GM18511 (cell line): ENCODE results near the gene ZNF689.
A peak's percentile ranks its signal among the peaks of the same experiment; 100 is the strongest.

Source experiments
- ATAC-seq: cut with Tn5 transposase; IDR thresholded peaks from one replicate; pipeline ENCODE4 v1.9.1; 2021; ENCODE audit warnings: mild to moderate bottlenecking, moderate library complexity; ENCODE audit not compliant: unreplicated experiment

Gene ZNF689

GRCh38 chr16:30609926-30610839 lies at the start of gene ZNF689:
ZNF689 (minus strand) TSS chr16:30610389; CDS start chr16:30610041, 348 bp downstream.
- ATAC-seq = peak; percentile 93

- ATAC-seq = peak; percentile 34
Observed at GRCh38 chr16:30658731-30659506, 48.7 kb upstream of the ZNF689 start.

- ATAC-seq = peak; percentile 72
Observed at GRCh38 chr16:30657866-30658730, 47.9 kb upstream of the ZNF689 start, which contains the start of gene FBRS. FBRS (plus strand) TSS chr16:30658431; CDS start chr16:30659519, 1,088 bp downstream.

- no peak for ATAC-seq
Observed at GRCh38 chr16:30656974-30657865, 47.0 kb upstream of the ZNF689 start.

- no peak for ATAC-seq
Observed at GRCh38 chr16:30656388-30656787, 46.2 kb upstream of the ZNF689 start.

- ATAC-seq = no peak
Observed at GRCh38 chr16:30655815-30656347, 45.7 kb upstream of the ZNF689 start.

- no peak for ATAC-seq
Observed at GRCh38 chr16:30654856-30655255, 44.7 kb upstream of the ZNF689 start.

GRCh38 chr16:30652718-30653117 lies 42.5 kb upstream of the ZNF689 start:
- no peak for ATAC-seq

- ATAC-seq = no peak
Observed at GRCh38 chr16:30652005-30652296, 41.8 kb upstream of the ZNF689 start.

GRCh38 chr16:30651124-30652004 lies 41.2 kb upstream of the ZNF689 start:
- peak; percentile 61 for ATAC-seq

GRCh38 chr16:30650369-30651123 lies 40.4 kb upstream of the ZNF689 start, which contains the start of gene PRR14:
PRR14 (plus strand) TSS chr16:30650960; CDS start chr16:30651646, 686 bp downstream.
- ATAC-seq = peak; percentile 72

GRCh38 chr16:30649725-30650368 lies 39.7 kb upstream of the ZNF689 start:
- ATAC-seq = peak; percentile 15

GRCh38 chr16:30647274-30647571 lies 37.0 kb upstream of the ZNF689 start:
- ATAC-seq = no peak

GRCh38 chr16:30645727-30646126 lies 35.5 kb upstream of the ZNF689 start:
- no peak for ATAC-seq

GRCh38 chr16:30644334-30644830 lies 34.2 kb upstream of the ZNF689 start:
- no peak for ATAC-seq

- ATAC-seq = no peak
Observed at GRCh38 chr16:30641378-30641982, 31.3 kb upstream of the ZNF689 start.

- no peak for ATAC-seq
Observed at GRCh38 chr16:30637944-30638343, 27.8 kb upstream of the ZNF689 start.
